SH-SY5Y (cell line): Measurements from ENCODE around the gene NUDT6.

Experiments
- GATA2 ChIP-seq: IDR thresholded peaks from 2 replicates; pipeline ENCODE4 v1.6.1; 2011; ENCODE audit warnings: mild to moderate bottlenecking, low read depth, low read length
- GATA3 ChIP-seq: IDR thresholded peaks from 2 replicates; pipeline ENCODE4 v1.6.1; 2011; ENCODE audit warnings: low read depth, mild to moderate bottlenecking, low read length, moderate library complexity

- TF ChIP-seq GATA2 (no peak), GATA3 (no peak)
Measured at GRCh38 chr4:122930862-122931261, 8.5 kb upstream of the NUDT6 start.
